ENCODE results near the gene OXCT2. TPM values are rescaled to one million over a fixed set of nuclear protein-coding genes. Genes with fewer than 3 reads are reported as not detected.

The OXCT2 gene
- total RNA-seq, 2 experiments from 2014 or later, result 2.8 to 3.4 TPM

- CTCF ChIA-PET, result no interaction called here
- POLR2A ChIA-PET, result no interaction called here
Observed at GRCh38 chr1:39752703-39753102, 18.4 kb downstream of the OXCT2 start.

GRCh38 chr1:39751595-39751994 is 19.6 kb downstream of the OXCT2 start:
- ChIA-PET POLR2A (no interaction called here), CTCF (no interaction called here)

- CTCF ChIA-PET, result no interaction called here
- POLR2A ChIA-PET, result interaction anchor here (0.5 kb wide), 1 partner anchor 117 kb away, joined by 3 read pairs; no protein-coding TSS in a partner anchor
Observed at GRCh38 chr1:39745016-39745670, 26.0 kb downstream of the OXCT2 start.

- ChIA-PET CTCF (interaction anchor here (0.5 to 1.4 kb wide), 4 partner anchors 53 to 123 kb away, joined by 3 to 4 read pairs (median 3); no protein-coding TSS in a partner anchor), POLR2A (interaction anchor here (0.6 to 1.3 kb wide), 5 partner anchors 13 to 485 kb away, joined by 3 to 7 read pairs (median 3); no protein-coding TSS in a partner anchor)
Observed at GRCh38 chr1:39738622-39739366, 32.4 kb downstream of the OXCT2 start, which contains the start of gene PPIE. Gene PPIE (plus strand): TSS chr1:39738882. CDS start chr1:39738901, 19 bp downstream.

- POLR2A ChIA-PET, result no interaction called here
Observed at GRCh38 chr1:39737546-39738169, 33.5 kb downstream of the OXCT2 start.

GRCh38 chr1:39735731-39736130 is 35.4 kb downstream of the OXCT2 start:
- CTCF ChIA-PET, result interaction anchor here (1.3 to 1.5 kb wide), 2 partner anchors 78 to 129 kb away, joined by 4 read pairs; no protein-coding TSS in a partner anchor
- POLR2A ChIA-PET, result interaction anchor here (0.5 kb wide), 1 partner anchor 1797 kb away, joined by 3 read pairs; no protein-coding TSS in a partner anchor

More at GRCh38 chr1:39737546-39738169, 33.5 kb downstream of the OXCT2 start:
- CTCF ChIA-PET, result interaction anchor here (1.2 to 1.4 kb wide), 2 partner anchors 65 to 84 kb away, joined by 3 to 4 read pairs; no protein-coding TSS in a partner anchor

GRCh38 chr1:39733161-39733560 is 38.0 kb downstream of the OXCT2 start:
- CTCF ChIA-PET, result no interaction called here
- POLR2A ChIA-PET, result no interaction called here

GRCh38 chr1:39732730-39733129 is 38.4 kb downstream of the OXCT2 start:
- ChIA-PET POLR2A (no interaction called here), CTCF (no interaction called here)

- POLR2A ChIA-PET, result no interaction called here
- CTCF ChIA-PET, result no interaction called here
Observed at GRCh38 chr1:39729842-39730241, 41.3 kb downstream of the OXCT2 start.

GRCh38 chr1:39729030-39729429 is 42.1 kb downstream of the OXCT2 start:
- ChIA-PET CTCF (no interaction called here), POLR2A (no interaction called here)

GRCh38 chr1:39727932-39728317 is 43.2 kb downstream of the OXCT2 start:
- ChIA-PET CTCF (interaction anchor here (1.1 kb wide), 1 partner anchor 55 kb away, joined by 5 read pairs; no protein-coding TSS in a partner anchor), POLR2A (no interaction called here)

- ChIA-PET POLR2A (no interaction called here), CTCF (interaction anchor here (0.9 to 1.1 kb wide), 2 partner anchors 55 to 57 kb away, joined by 4 to 5 read pairs; no protein-coding TSS in a partner anchor)
Observed at GRCh38 chr1:39727221-39727931, 43.8 kb downstream of the OXCT2 start.

- ChIA-PET CTCF (interaction anchor here (0.9 kb wide), 1 partner anchor 56 kb away, joined by 4 read pairs; no protein-coding TSS in a partner anchor), POLR2A (no interaction called here)
Observed at GRCh38 chr1:39726600-39726999, 44.5 kb downstream of the OXCT2 start.

- ChIA-PET CTCF (interaction anchor here (0.9 to 1.2 kb wide), 2 partner anchors 12 to 116 kb away, joined by 3 read pairs; no protein-coding TSS in a partner anchor), POLR2A (no interaction called here)
Observed at GRCh38 chr1:39722495-39722894, 48.7 kb downstream of the OXCT2 start.

- ChIA-PET POLR2A (no interaction called here), CTCF (interaction anchor here (1.2 kb wide), 1 partner anchor 11 kb away, joined by 3 read pairs; no protein-coding TSS in a partner anchor)
Observed at GRCh38 chr1:39721664-39722063, 49.5 kb downstream of the OXCT2 start.

- ChIA-PET POLR2A (no interaction called here), CTCF (interaction anchor here (0.6 to 2.2 kb wide), 15 partner anchors 14 to 623 kb away, joined by 3 to 15 read pairs (median 3); partner anchors contain the start of genes HEYL and HPCAL4)
Observed at GRCh38 chr1:39720094-39720999, 50.8 kb downstream of the OXCT2 start.
